Osteoblast (primary cell): ENCODE data around the gene KRT85. TPM values are rescaled to one million over a fixed set of nuclear protein-coding genes. Genes with fewer than 3 reads are reported as not detected.

Experiments
- DNase-seq: peaks from one replicate; pipeline ENCODE4 v3.0.0; 2011; ENCODE audit warnings: low spot score, mixed read lengths; ENCODE audit not compliant: insufficient read length; ENCODE audit errors: missing footprints
- H2AFZ ChIP-seq: 2 replicates; pipeline ENCODE4 v1.6.0; 2011; ENCODE audit warnings: mild to moderate bottlenecking, low read length
- H3K27ac ChIP-seq: 2 replicates; pipeline ENCODE4 v1.5.1; 2011; ENCODE audit warnings: mild to moderate bottlenecking, low read depth, low read length, moderate library complexity
- H3K27me3 ChIP-seq: 2 replicates; pipeline ENCODE4 v1.6.0; 2012; ENCODE audit warnings: mild to moderate bottlenecking, control low read depth, inconsistent platforms, low read length, moderate library complexity; ENCODE audit not compliant: insufficient read depth
- H3K36me3 ChIP-seq: 2 replicates; pipeline ENCODE4 v1.5.1; 2011; ENCODE audit warnings: mild to moderate bottlenecking, low read length, control low read depth, moderate library complexity; ENCODE audit not compliant: insufficient read depth
- H3K4me1 ChIP-seq: 2 replicates; pipeline ENCODE4 v1.5.1; 2011; ENCODE audit warnings: mild to moderate bottlenecking, low read length, control low read depth, moderate library complexity; ENCODE audit not compliant: insufficient read depth
- H3K4me2 ChIP-seq: 2 replicates; pipeline ENCODE4 v1.6.0; 2011; ENCODE audit warnings: mild to moderate bottlenecking, low read length; ENCODE audit not compliant: insufficient read depth
- H3K4me3 ChIP-seq: fragments of 200-600 bp; sonication (generic); 3 replicates; pipeline ENCODE4 v1.5.1; 2012; ENCODE audit warnings: mild to moderate bottlenecking, low read length, inconsistent platforms; ENCODE audit not compliant: insufficient read depth
- H3K79me2 ChIP-seq: 2 replicates; pipeline ENCODE4 v1.6.0; 2012; ENCODE audit warnings: mild to moderate bottlenecking, low read length, control low read depth, inconsistent platforms; ENCODE audit not compliant: insufficient read depth
- H3K9me3 ChIP-seq: 2 replicates; pipeline ENCODE4 v1.5.1; 2011; ENCODE audit warnings: low read depth, low read length, control low read depth
- H4K20me1 ChIP-seq: 2 replicates; pipeline ENCODE4 v1.6.0; 2012; ENCODE audit warnings: mild to moderate bottlenecking, low read length, control low read depth; ENCODE audit not compliant: insufficient read depth
- total RNA-seq: library from RNA; depleted of rRNA; stranded (reverse); fragments of >200 nt; gene quantifications from 2 replicates; pipeline ENCODE4 v1.2.3, GENCODE V29; 2012
- TF ChIP-seq, protein P1 (sequence below): IDR thresholded peaks from 2 replicates; pipeline ENCODE4 v1.5.1; 2011; ENCODE audit warnings: mild to moderate bottlenecking, low read depth, low read length, moderate library complexity; ENCODE audit errors: extremely low read depth

Gene KRT85
- total RNA-seq, 1 donor = not detected

- Histone ChIP-seq H2AFZ (no peak overlapping the region), H3K36me3 (no peaks in the 10 kb centered on the region), H3K4me3 (no peak overlapping the region), H3K27ac (no peak overlapping the region), H3K9me3 (no peaks in the 10 kb centered on the region), H3K79me2 (no peaks in the 10 kb centered on the region), H3K4me2 (no peak overlapping the region), H3K27me3 (peaks cover 37% of the 10 kb centered on the region), H3K4me1 (peaks cover 4% of the 10 kb centered on the region), H4K20me1 (no peaks in the 10 kb centered on the region)
- TF ChIP-seq, protein P1, sequence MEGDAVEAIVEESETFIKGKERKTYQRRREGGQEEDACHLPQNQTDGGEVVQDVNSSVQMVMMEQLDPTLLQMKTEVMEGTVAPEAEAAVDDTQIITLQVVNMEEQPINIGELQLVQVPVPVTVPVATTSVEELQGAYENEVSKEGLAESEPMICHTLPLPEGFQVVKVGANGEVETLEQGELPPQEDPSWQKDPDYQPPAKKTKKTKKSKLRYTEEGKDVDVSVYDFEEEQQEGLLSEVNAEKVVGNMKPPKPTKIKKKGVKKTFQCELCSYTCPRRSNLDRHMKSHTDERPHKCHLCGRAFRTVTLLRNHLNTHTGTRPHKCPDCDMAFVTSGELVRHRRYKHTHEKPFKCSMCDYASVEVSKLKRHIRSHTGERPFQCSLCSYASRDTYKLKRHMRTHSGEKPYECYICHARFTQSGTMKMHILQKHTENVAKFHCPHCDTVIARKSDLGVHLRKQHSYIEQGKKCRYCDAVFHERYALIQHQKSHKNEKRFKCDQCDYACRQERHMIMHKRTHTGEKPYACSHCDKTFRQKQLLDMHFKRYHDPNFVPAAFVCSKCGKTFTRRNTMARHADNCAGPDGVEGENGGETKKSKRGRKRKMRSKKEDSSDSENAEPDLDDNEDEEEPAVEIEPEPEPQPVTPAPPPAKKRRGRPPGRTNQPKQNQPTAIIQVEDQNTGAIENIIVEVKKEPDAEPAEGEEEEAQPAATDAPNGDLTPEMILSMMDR = no peak
- peak; percentile 48 for DNase-seq
Observed at GRCh38 chr12:52400906-52401305, 33.6 kb upstream of the KRT85 start.

DNA sequence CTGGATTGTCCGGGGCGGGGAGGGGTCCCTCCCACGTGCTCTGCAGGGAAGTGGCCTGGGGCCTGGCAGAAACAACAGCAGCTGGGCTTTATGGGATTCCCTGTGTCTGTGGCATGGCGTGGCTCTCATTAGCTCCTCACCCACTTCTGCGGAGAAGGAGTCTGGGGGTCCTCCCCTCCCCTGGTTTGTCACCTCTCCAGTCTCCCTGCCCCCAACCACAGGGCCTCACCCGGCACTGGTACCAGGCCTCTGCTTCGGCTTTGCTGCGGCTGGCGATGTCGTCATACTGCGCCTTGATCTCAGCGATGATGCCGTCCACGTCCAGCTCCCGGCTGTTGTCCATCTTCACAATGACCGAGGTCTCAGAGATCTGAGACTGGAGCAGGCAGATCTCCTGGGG is 32.5 kb upstream of the KRT85 start:
- H2AFZ ChIP-seq = no peak overlapping the region
- DNase-seq = no peak
- H3K4me2 ChIP-seq = no peak overlapping the region
- H3K9me3 ChIP-seq = no peaks in the 10 kb centered on the region
- no peaks in the 10 kb centered on the region for H3K36me3 ChIP-seq
- TF ChIP-seq, protein P1 = no peak
- peaks cover 43% of the 10 kb centered on the region for H3K27me3 ChIP-seq
- H3K79me2 ChIP-seq = no peaks in the 10 kb centered on the region
- no peak overlapping the region for H3K4me3 ChIP-seq
- peaks cover 4% of the 10 kb centered on the region for H3K4me1 ChIP-seq
- H3K27ac ChIP-seq = no peak overlapping the region
- H4K20me1 ChIP-seq = no peaks in the 10 kb centered on the region

DNA sequence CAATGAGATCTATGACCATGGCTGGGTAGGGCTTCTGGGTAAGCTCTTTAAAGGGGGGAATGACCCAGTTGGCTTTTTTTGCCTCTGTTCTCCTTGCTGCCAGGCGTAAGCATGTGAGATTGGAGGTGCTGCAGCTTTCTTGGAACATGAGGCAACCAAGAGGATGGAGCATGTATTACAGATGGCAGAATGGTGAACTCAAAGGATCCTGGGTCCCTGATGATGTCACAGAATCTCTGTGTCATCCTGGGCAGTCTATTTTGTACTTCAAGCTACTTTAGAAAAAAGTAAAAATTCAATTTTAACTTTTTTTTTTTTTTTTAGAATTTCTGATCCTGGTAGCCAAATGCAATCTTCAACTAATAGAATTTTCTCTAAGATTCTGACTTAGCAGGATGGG is 30.9 kb upstream of the KRT85 start:
- H3K9me3 ChIP-seq = no peaks in the 10 kb centered on the region
- H3K4me3 ChIP-seq = no peak overlapping the region
- H3K27me3 ChIP-seq = peaks cover 50% of the 10 kb centered on the region
- H3K4me1 ChIP-seq = peaks cover 4% of the 10 kb centered on the region
- H3K27ac ChIP-seq = no peak overlapping the region
- no peaks in the 10 kb centered on the region for H3K36me3 ChIP-seq
- no peaks in the 10 kb centered on the region for H3K79me2 ChIP-seq
- no peaks in the 10 kb centered on the region for H4K20me1 ChIP-seq
- TF ChIP-seq, protein P1 = no peak
- no peak overlapping the region for H2AFZ ChIP-seq
- no peak overlapping the region for H3K4me2 ChIP-seq
- DNase-seq = peak; percentile 92

GRCh38 chr12:52396656-52397055 is 29.4 kb upstream of the KRT85 start:
- Histone ChIP-seq H2AFZ (no peak overlapping the region), H3K79me2 (no peaks in the 10 kb centered on the region), H3K36me3 (no peaks in the 10 kb centered on the region), H3K27me3 (peaks cover 40% of the 10 kb centered on the region), H3K9me3 (no peaks in the 10 kb centered on the region), H3K4me3 (no peak overlapping the region), H3K4me2 (no peak overlapping the region), H3K4me1 (peaks cover 2% of the 10 kb centered on the region), H3K27ac (no peak overlapping the region), H4K20me1 (no peaks in the 10 kb centered on the region)
- TF ChIP-seq, protein P1 = no peak
- no peak for DNase-seq
